ENCODE results near the gene ZNF473. TPM values are rescaled to one million over a fixed set of nuclear protein-coding genes. Genes with fewer than 3 reads are reported as not detected.
"Not testable (repeated sequence)": the region's sequence is repeated elsewhere in the genome, so short reads cannot be mapped to it uniquely, and the experiment has no call there.

The ZNF473 gene
- total RNA-seq, 2 donors from 2014 or later = 7.0 to 8.9 TPM

GRCh38 chr19:50044922-50045321 lies 19.1 kb downstream of the ZNF473 start:
- H3K27me3 Mint-ChIP-seq = no peaks in the 10 kb centered on the region
- no peak overlapping the region for H3K27ac Mint-ChIP-seq
- H3K4me3 Mint-ChIP-seq = no peak overlapping the region
- no peak for ATAC-seq
- peaks cover 6% of the 10 kb centered on the region for H3K9me3 ChIP-seq (ENCODE audit: control insufficient read depth, low read length, poor library complexity, severe bottlenecking)
- DNase-seq = no peak
- no peaks in the 10 kb centered on the region for H3K4me1 Mint-ChIP-seq
- H3K36me3 Mint-ChIP-seq (ENCODE audit: low read depth) = peaks cover 24% of the 10 kb centered on the region

- ATAC-seq (no peak), DNase-seq (peak; percentile 25 to 63 (median 46))
- H3K27ac Mint-ChIP-seq = no peak overlapping the region
- H3K36me3 Mint-ChIP-seq (ENCODE audit: low read depth) = peaks cover 19% of the 10 kb centered on the region
- H3K4me1 Mint-ChIP-seq = peaks cover 12% of the 10 kb centered on the region
- H3K9me3 ChIP-seq (ENCODE audit: control insufficient read depth, low read length, poor library complexity, severe bottlenecking) = peaks cover 6% of the 10 kb centered on the region
- no peaks in the 10 kb centered on the region for H3K27me3 Mint-ChIP-seq
- H3K4me3 Mint-ChIP-seq = no peak overlapping the region
Measured at GRCh38 chr19:50046649-50047503, 21.1 kb downstream of the ZNF473 start.

- H3K4me3 Mint-ChIP-seq = no peak overlapping the region
Measured at GRCh38 chr19:50047671-50048070, 21.9 kb downstream of the ZNF473 start.

GRCh38 chr19:50050406-50051227 lies 24.8 kb downstream of the ZNF473 start:
- H3K9me3 ChIP-seq (ENCODE audit: control insufficient read depth, low read length, poor library complexity, severe bottlenecking) = no peaks in the 10 kb centered on the region
- peaks cover 12% of the 10 kb centered on the region for H3K4me1 Mint-ChIP-seq
- H3K36me3 Mint-ChIP-seq (ENCODE audit: low read depth) = peaks cover 4% of the 10 kb centered on the region
- peak overlapping the region; percentile 91 for H3K4me3 Mint-ChIP-seq
- DNase-seq (peak; percentile 70 to 79 (median 77)), ATAC-seq (peak; percentile 87)
- H3K27me3 Mint-ChIP-seq = no peaks in the 10 kb centered on the region
- peak overlapping the region; percentile 96 for H3K27ac Mint-ChIP-seq

More at GRCh38 chr19:50047671-50048070, 21.9 kb downstream of the ZNF473 start:
- peaks cover 16% of the 10 kb centered on the region for H3K36me3 Mint-ChIP-seq (ENCODE audit: low read depth)
- no peak overlapping the region for H3K27ac Mint-ChIP-seq
- no peak for ATAC-seq
- H3K4me1 Mint-ChIP-seq = peaks cover 12% of the 10 kb centered on the region
- no peaks in the 10 kb centered on the region for H3K27me3 Mint-ChIP-seq
- DNase-seq = no peak
- peaks cover 6% of the 10 kb centered on the region for H3K9me3 ChIP-seq (ENCODE audit: control insufficient read depth, low read length, poor library complexity, severe bottlenecking)

- H3K27me3 Mint-ChIP-seq; ATAC-seq; DNase-seq; H3K36me3 Mint-ChIP-seq (ENCODE audit: low read depth); H3K9me3 ChIP-seq (ENCODE audit: control insufficient read depth, low read length, poor library complexity, severe bottlenecking): not testable (repeated sequence)
- H3K4me3 Mint-ChIP-seq = peak overlapping the region; percentile 91
- peaks cover 12% of the 10 kb centered on the region for H3K4me1 Mint-ChIP-seq
- peak overlapping the region; percentile 96 for H3K27ac Mint-ChIP-seq
Measured at GRCh38 chr19:50051228-50051895, 25.6 kb downstream of the ZNF473 start.

- Mint-ChIP-seq H3K36me3 (ENCODE audit: low read depth) (peaks cover 2% of the 10 kb centered on the region), H3K27ac (peak overlapping the region; percentile 96)
Measured at GRCh38 chr19:50051964-50052363, 26.2 kb downstream of the ZNF473 start.

GRCh38 chr19:50053119-50053518 lies 27.3 kb downstream of the ZNF473 start:
- no peaks in the 10 kb centered on the region for H3K27me3 Mint-ChIP-seq
- H3K36me3 Mint-ChIP-seq (ENCODE audit: low read depth) = no peaks in the 10 kb centered on the region
- H3K4me1 Mint-ChIP-seq = peaks cover 12% of the 10 kb centered on the region
- ATAC-seq (no peak), DNase-seq (no peak)
- H3K4me3 Mint-ChIP-seq = no peak overlapping the region
- H3K9me3 ChIP-seq (ENCODE audit: control insufficient read depth, low read length, poor library complexity, severe bottlenecking) = no peaks in the 10 kb centered on the region
- peak overlapping the region; percentile 96 for H3K27ac Mint-ChIP-seq

More at GRCh38 chr19:50051964-50052363, 26.2 kb downstream of the ZNF473 start:
- no peaks in the 10 kb centered on the region for H3K9me3 ChIP-seq (ENCODE audit: control insufficient read depth, low read length, poor library complexity, severe bottlenecking)
- Mint-ChIP-seq H3K4me1 (peaks cover 12% of the 10 kb centered on the region), H3K4me3 (no peak overlapping the region), H3K27me3 (no peaks in the 10 kb centered on the region)
- DNase-seq (no peak), ATAC-seq (no peak)

GRCh38 chr19:50058425-50058824 lies 32.6 kb downstream of the ZNF473 start:
- ATAC-seq (no peak), DNase-seq (no peak)
- no peak overlapping the region for H3K4me3 Mint-ChIP-seq
- H3K27ac Mint-ChIP-seq = no peak overlapping the region
- H3K9me3 ChIP-seq (ENCODE audit: control insufficient read depth, low read length, poor library complexity, severe bottlenecking) = peaks cover 5% of the 10 kb centered on the region
- H3K4me1 Mint-ChIP-seq = no peaks in the 10 kb centered on the region
- peaks cover 7% of the 10 kb centered on the region for H3K27me3 Mint-ChIP-seq
- no peaks in the 10 kb centered on the region for H3K36me3 Mint-ChIP-seq (ENCODE audit: low read depth)

GRCh38 chr19:50059045-50059444 lies 33.2 kb downstream of the ZNF473 start:
- H3K4me1 Mint-ChIP-seq = no peaks in the 10 kb centered on the region
- H3K27me3 Mint-ChIP-seq = peaks cover 7% of the 10 kb centered on the region
- ATAC-seq (no peak), DNase-seq (no peak)
- H3K4me3 Mint-ChIP-seq = no peak overlapping the region
- peaks cover 5% of the 10 kb centered on the region for H3K9me3 ChIP-seq (ENCODE audit: control insufficient read depth, low read length, poor library complexity, severe bottlenecking)
- H3K27ac Mint-ChIP-seq = no peak overlapping the region
- H3K36me3 Mint-ChIP-seq (ENCODE audit: low read depth) = no peaks in the 10 kb centered on the region

GRCh38 chr19:50060107-50060506 lies 34.3 kb downstream of the ZNF473 start:
- no peak for ATAC-seq
- peaks cover 7% of the 10 kb centered on the region for H3K27me3 Mint-ChIP-seq
- H3K9me3 ChIP-seq (ENCODE audit: control insufficient read depth, low read length, poor library complexity, severe bottlenecking) = peaks cover 5% of the 10 kb centered on the region
- H3K27ac Mint-ChIP-seq = no peak overlapping the region
- no peak for DNase-seq
- no peaks in the 10 kb centered on the region for H3K36me3 Mint-ChIP-seq (ENCODE audit: low read depth)
- H3K4me3 Mint-ChIP-seq = no peak overlapping the region
- no peaks in the 10 kb centered on the region for H3K4me1 Mint-ChIP-seq

- no peaks in the 10 kb centered on the region for H3K36me3 Mint-ChIP-seq (ENCODE audit: low read depth)
- H3K4me1 Mint-ChIP-seq = no peaks in the 10 kb centered on the region
- no peak for DNase-seq
- no peak overlapping the region for H3K4me3 Mint-ChIP-seq
- peaks cover 5% of the 10 kb centered on the region for H3K9me3 ChIP-seq (ENCODE audit: control insufficient read depth, low read length, poor library complexity, severe bottlenecking)
- no peak for ATAC-seq
- H3K27me3 Mint-ChIP-seq = peaks cover 7% of the 10 kb centered on the region
- H3K27ac Mint-ChIP-seq = no peak overlapping the region
Measured at GRCh38 chr19:50061650-50062049, 35.8 kb downstream of the ZNF473 start.

GRCh38 chr19:50065938-50066337 lies 40.1 kb downstream of the ZNF473 start:
- H3K9me3 ChIP-seq (ENCODE audit: control insufficient read depth, low read length, poor library complexity, severe bottlenecking) = no peaks in the 10 kb centered on the region
- no peak overlapping the region for H3K27ac Mint-ChIP-seq
- no peaks in the 10 kb centered on the region for H3K36me3 Mint-ChIP-seq (ENCODE audit: low read depth)
- ATAC-seq (no peak), DNase-seq (no peak)
- no peak overlapping the region for H3K4me3 Mint-ChIP-seq
- no peaks in the 10 kb centered on the region for H3K4me1 Mint-ChIP-seq
- H3K27me3 Mint-ChIP-seq = peaks cover 13% of the 10 kb centered on the region

- H3K27ac Mint-ChIP-seq = no peak overlapping the region
- DNase-seq (no peak), ATAC-seq (no peak)
- H3K27me3 Mint-ChIP-seq = peaks cover 5% of the 10 kb centered on the region
- no peaks in the 10 kb centered on the region for H3K4me1 Mint-ChIP-seq
- no peaks in the 10 kb centered on the region for H3K36me3 Mint-ChIP-seq (ENCODE audit: low read depth)
- H3K9me3 ChIP-seq (ENCODE audit: control insufficient read depth, low read length, poor library complexity, severe bottlenecking) = no peaks in the 10 kb centered on the region
- no peak overlapping the region for H3K4me3 Mint-ChIP-seq
Measured at GRCh38 chr19:50067575-50067974, 41.8 kb downstream of the ZNF473 start.

Measured in T-helper 17 cell (primary cell).